ENCODE measurements around the gene POLL.

DNA sequence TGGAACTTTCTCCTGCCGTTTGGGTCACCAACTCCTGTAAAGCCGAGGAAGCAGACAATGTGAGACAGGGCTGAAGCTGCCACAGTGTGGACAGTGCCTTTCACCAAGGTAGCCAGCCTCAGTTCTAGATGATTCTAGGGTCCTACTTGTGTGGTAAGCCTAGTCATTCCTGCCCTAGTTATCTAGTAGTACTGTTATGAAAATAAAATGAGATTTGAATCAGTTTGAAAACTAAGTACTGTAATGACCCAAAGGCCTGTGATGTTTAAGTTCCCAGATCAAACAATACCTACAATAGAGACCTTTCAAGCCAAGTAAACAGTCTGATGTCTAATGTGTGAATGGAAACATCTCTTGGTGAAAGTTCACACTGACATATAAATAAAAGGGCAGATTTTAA is 37.1 kb downstream of the POLL start:
- TF ChIP-seq SIN3A (IDR thresholded peaks at IDR 0.05; ENCODE audit: borderline replicate concordance, insufficient read depth, low read depth, low read length) (no peak), POLR2AphosphoS5 (IDR thresholded peaks at IDR 0.05; ENCODE audit: low read depth, low read length) (no peak), REST (IDR thresholded peaks at IDR 0.05; ENCODE audit: insufficient read depth in 1 of 2, low read depth in 2 of 2, low read length in 1 of 2) (no peak)
- TF ChIP-seq, protein P1, sequence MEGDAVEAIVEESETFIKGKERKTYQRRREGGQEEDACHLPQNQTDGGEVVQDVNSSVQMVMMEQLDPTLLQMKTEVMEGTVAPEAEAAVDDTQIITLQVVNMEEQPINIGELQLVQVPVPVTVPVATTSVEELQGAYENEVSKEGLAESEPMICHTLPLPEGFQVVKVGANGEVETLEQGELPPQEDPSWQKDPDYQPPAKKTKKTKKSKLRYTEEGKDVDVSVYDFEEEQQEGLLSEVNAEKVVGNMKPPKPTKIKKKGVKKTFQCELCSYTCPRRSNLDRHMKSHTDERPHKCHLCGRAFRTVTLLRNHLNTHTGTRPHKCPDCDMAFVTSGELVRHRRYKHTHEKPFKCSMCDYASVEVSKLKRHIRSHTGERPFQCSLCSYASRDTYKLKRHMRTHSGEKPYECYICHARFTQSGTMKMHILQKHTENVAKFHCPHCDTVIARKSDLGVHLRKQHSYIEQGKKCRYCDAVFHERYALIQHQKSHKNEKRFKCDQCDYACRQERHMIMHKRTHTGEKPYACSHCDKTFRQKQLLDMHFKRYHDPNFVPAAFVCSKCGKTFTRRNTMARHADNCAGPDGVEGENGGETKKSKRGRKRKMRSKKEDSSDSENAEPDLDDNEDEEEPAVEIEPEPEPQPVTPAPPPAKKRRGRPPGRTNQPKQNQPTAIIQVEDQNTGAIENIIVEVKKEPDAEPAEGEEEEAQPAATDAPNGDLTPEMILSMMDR (IDR thresholded peaks at IDR 0.05): no peak

Data from Panc1 (cell line).